NCI-H2227 treated with DMSO at 0.1 percent for 48 hours (cell line): ENCODE results near the gene SLC25A3.
"Not testable (repeated sequence)": the region's sequence is repeated elsewhere in the genome, so short reads cannot be mapped to it uniquely, and the experiment has no call there.

ENCODE experiments used
- DNase-seq: peaks from one replicate; lab custom pipeline; 2025; lab: John Stamatoyannopoulos, UW

Gene SLC25A3

DNA sequence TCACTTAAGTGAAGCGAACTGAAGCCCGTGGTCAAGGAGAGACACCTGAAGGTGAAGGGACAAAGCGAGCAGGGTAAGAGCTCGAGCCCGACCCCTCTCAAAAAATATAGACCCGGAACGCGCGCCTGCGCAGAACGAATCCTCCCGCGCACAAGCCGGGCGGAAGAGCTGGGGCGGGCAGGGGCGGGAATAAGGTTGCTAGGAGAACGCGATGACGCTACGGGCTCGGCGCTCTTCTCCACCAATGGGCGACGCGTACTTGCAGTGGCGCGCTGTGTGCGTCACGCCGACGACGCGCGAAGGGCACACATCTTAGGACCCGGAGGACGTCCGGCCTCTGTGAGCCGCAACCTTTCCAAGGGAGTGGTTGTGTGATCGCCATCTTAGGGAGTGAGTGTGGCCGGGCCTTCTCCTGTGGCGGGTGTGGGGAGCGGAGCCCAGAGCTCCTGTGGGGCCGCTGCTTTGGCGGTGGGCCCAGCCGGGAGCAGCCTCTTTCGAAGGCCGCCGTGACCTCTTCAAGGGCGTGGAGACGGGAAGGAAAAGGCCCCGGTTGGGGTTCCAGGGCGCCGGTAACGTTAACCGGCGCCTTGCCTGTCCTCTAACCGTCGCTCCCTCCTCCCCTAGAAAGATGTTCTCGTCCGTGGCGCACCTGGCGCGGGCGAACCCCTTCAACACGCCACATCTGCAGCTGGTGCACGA, at the start of gene SLC25A3:
Gene SLC25A3, plus strand, starts transcription at position 336 of the 699 bp plus-strand sequence. Its CDS starts 293 bp downstream, at position 629.
- DNase-seq, result peak; percentile 98

DNA sequence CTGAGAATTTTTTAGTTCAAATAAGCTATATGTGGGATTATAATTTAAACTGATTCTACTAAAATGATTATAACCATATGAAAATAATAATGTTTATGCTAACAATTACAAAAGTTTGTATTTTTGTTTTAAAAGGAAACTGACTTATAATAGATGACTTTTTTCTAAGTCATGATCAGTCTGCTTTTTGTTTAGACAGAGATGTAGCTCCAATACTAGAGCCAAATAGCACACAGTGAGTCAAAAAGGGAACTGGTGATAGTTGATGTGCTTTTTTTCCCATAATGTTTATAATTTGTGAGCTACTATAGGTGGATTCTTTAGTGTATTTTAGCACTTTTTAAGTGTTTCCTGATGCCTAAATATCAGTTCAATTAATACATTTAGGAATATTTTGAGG, 49.8 kb upstream of the SLC25A3 start:
- DNase-seq, result no peak

DNA sequence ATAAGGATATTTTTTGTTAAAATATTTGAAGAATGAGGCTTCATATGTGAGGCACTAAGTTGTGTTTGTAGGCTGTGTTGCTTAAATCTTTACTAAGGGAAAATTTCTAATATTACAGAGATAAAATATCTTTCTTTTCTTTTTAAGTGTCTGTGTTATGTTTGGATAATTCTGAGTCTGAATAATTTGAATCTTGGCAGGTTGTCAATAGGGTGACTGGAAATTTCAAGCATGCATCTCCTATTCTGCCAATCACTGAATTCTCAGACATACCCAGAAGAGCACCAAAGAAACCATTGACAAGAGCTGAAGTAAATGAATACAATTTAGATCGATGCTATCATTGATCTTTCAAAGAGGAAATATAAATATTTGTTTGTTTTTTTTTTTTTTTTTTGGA, 48.7 kb upstream of the SLC25A3 start:
- DNase-seq, result no peak

DNA sequence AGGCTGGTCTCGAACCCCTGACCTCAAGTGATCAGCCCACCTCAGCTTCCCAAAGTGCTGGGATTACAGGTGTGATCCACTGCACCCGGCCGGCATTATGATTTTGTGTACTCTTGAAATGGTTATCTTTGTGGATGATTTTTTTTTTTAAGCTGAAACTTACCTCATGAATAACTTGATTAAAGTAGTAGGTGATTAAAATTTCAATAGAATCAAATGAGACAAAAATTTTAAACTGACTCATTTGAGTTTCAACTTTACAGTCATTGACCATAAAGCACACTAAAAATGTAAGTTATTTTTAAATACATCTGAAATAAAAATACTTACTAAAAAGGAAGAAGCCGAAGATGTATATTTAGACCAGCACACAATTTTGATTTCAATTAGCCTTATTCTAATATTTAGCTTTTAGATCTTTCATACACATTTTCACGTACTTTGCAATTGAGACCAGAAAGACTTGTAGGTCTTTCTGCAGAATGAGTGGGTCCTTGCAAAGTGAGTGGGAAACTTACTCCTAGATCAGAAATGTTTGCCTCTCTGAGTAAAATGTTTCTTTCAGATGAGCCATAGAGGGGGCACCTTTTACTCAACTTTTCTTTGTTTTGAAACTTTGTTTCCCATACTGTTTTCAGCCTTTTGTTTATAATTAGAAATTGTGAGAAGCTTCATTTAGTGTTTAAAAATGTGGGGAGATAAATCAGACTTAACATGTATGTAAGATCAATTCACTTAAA, 43.9 kb upstream of the SLC25A3 start:
- no peak for DNase-seq

DNA sequence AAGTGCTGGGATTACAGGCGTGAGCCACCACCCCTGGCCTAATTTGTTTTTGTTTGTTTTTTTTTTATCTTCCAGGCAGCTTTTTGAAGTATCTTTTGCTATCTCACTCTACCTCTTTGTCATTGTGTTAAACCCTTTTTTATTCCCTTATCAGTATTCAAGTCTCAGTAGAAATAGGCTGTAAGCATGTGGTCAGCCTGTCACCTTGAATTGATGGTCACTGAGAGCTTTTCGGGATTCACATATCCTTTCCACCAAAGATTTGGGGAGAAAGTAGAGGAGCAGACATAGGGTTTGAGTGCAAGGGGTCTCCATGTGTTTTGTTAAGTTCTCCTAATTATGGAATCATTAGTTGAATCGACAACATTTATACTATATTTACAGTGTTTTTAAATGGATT, 41.7 kb upstream of the SLC25A3 start:
- no peak for DNase-seq

DNA sequence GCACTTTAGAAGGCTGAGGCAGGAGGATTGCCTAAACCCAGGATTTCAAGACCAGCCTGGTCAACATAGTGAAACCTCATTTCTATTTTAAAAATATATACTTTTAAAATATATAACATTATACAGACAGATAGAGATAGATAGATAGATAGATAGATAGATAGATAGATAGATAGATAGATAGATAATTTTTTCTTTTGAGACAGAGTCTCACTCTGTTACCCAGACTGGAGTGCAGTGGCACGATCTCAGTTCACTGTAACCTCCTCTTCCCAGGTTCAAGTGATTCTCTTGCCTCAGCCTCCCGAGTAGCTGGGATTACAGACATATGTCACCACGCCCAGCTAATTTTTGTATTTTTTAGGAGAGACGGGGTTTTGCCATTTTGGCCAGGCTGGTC, 35.4 kb upstream of the SLC25A3 start:
- DNase-seq, result not testable (repeated sequence)

GRCh38 chr12:98559666-98560065, 33.8 kb upstream of the SLC25A3 start:
- DNase-seq, result no peak

DNA sequence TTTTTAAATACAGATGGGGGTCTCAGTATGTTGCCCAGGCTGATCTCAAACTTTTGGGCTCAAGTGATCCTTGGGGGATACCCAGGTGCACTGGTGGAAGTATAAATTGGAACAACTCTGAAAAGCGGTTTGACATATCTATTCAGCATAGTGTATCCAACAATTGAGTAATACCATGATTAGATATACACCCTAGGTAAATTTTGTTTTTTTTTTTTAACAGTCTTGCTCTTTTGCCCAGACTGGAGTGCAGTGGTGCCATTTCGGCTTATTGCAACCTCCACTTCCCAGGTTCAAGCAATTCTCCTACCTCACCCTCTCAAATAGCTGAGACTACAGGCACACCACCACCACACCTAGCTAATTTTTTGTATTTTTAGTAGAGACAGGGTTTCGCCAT, 31.6 kb upstream of the SLC25A3 start:
- no peak for DNase-seq

DNA sequence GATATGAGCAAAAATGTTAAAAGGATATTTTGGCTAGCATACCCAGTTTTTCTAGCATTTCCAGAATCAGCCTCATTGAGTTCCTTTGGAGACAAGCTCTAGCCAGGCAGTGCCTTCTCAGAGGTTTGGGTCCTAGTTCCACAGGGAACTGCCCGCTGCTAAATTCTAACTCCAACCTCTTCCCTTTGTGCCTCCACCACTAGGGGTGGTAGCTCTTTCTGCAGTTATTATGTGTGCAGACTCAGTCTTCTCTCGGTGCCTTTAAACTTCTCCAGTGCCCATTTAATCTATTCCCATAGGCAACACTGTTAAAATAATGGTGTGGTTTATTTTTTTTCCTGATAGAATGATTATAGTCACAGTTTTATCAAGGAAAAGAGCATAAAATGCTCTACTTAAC, 21.5 kb upstream of the SLC25A3 start:
- no peak for DNase-seq

- DNase-seq, result no peak
These were observed 19.4 kb upstream of the SLC25A3 start for GRCh38 chr12:98574110-98574509.

- DNase-seq, result no peak
These were observed 18.5 kb upstream of the SLC25A3 start for GRCh38 chr12:98575013-98575412.

- not testable (repeated sequence) for DNase-seq
These were observed 16.7 kb upstream of the SLC25A3 start for GRCh38 chr12:98576795-98577194.

DNA sequence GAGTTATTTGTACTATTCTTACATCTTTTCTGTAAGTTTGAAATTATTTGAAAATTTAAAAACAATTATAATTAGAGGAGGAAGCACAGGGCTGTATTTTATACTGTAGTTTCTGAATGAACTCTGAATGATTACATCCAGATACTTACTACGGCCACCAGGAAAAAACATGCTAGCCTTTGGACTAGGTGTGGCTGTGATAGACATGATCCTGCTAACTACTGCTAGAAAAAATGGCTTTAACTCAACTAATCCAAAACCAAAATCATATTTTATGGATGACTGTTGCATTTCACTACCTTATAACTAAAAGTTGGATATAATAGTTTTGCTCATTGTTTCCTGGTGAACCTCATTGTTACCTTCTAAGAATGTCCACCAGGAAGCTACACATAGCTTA, 15.1 kb upstream of the SLC25A3 start:
- DNase-seq, result no peak

- peak; percentile 46 for DNase-seq
These were observed 14.7 kb upstream of the SLC25A3 start for GRCh38 chr12:98578821-98579220.

DNA sequence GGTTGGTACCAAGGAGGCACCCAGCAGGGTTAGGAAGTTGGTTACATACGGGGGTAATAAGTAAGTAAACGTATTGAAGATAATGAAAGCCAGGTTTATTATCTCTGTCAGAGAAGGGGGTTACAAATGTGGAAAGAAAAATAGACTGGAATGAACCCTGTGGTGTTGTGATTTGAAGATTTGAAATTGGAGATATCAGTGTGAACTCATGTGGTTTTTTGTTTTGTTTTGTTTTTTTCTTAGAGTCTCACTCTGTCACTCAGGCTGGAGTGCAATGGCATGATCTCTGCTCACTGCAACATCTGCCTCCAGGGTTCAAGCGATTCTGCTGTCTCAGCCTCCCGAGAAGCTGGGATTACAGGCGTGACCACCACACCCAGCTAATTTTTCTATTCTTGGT, 14.1 kb upstream of the SLC25A3 start:
- peak; percentile 46 for DNase-seq

GRCh38 chr12:98579835-98580234, 13.7 kb upstream of the SLC25A3 start:
- DNase-seq, result no peak

- DNase-seq, result no peak
These were observed 12.8 kb upstream of the SLC25A3 start for GRCh38 chr12:98580695-98581094.

DNA sequence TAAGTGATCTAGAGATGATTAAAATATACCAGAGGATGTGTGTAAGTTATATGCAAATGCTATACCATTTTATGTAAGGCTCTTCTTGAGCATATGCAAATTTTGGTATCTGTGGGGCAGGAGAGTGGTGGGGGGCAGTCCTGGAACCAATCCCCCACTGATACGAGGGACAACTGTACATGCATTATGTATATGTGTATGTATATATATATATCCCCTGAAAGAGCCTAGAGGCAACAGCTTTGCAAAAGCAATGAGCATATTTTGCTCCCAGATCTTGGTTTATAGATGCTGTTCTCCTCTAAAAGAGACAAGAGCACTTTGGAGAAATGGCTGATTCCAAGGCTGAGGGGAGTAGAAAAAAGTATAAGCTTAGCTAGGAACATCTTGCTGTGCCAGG, 12.4 kb upstream of the SLC25A3 start:
- DNase-seq, result no peak

- no peak for DNase-seq
These were observed 11.4 kb upstream of the SLC25A3 start for GRCh38 chr12:98582093-98582492.

DNA sequence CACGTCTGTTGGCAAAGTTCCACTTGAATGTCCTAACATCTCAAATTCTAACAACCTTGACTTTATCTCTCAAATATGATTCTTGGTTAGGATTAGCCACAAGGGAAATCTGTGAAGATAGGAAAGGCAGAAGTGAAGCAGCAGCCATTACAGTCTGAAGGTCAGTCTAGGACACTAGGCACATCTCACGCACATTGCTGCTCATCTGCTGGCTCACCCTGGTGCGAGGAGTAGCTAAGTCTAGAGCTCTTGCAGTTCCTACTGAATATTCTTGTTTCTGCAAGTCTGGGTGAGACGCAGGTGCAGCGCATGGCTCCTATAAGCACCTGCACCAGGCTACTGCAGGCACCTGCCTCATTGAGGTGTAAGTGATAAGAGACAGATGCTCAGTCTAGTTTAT, 6.4 kb upstream of the SLC25A3 start:
- no peak for DNase-seq

GRCh38 chr12:98591209-98591608, 2.3 kb upstream of the SLC25A3 start:
- no peak for DNase-seq

DNA sequence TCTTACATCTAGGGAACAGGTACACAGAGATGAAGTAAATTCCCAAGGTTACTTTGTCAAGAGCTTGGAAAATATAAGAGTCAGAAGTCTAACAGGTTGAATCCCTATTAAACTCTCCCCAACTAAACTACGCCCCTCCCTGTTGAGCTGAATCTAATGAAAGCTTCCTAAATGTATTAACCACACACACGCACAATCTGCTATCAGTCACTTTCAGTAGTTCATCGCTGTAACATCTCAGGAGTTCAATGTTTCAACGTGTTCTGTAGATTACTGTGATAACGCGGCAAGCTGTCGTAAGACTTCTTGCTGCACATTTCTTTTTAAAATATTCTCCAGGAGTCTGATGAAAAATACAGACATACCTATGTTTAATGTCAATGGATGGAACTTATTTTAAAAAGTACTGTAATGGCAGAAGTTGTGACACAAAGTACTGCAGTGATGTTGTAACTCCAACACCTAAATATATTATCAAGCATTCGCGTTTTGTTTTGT, 612 bp upstream of the SLC25A3 start:
- DNase-seq, result peak; percentile 60

DNA sequence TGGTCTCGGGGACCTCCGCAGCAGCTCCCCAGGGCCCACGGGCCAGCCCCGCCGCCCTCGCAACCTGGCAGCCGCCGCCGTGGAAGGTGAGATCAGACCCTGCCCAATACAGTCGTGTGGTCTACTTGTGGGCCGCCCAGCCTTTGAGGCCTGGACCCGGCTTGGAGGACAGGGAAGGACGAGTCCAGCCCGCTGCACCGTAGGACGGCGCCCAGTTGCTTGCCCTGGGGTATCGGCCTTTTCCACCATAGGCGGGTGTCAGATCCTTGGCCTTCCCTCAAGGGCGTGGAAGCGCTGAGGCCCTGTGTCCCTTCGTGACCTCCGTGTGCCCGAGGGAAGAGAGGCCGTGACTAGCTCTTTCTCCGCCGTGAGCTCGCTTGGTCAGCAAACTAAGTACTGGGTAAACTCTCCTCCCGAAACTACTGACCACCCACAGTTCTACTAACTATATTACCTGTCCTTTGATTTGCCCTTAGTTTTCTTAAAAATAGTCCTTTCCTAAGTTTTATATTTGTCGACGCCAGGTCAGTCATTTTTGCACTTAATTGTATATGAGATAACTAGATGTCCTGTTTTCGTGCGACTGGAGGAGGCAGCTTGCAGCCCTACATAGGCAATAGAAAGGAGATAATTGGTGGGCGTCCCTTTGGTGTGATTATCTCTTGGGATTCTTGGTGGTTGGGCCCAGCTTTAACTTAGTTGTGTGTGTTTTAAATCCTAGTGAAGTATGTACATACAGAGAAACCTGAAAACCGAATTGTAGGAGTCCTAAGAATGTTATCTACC, 757 bp downstream of the SLC25A3 start:
- DNase-seq, result peak; percentile 70
